Stimulated activated CD8-positive, alpha-beta memory T cell treated with anti-CD3 and anti-CD28 coated beads, Interleukin-7, amount 100 ng/mL, for 1 hour (primary cell): Measurements from ENCODE around the gene CHST11.

Experiments
- DNase-seq, 2 donors: peaks; one replicate each; pipeline ENCODE4 v3.0.0-alpha.2; 2020; ENCODE audit warnings: low read depth in 2 of 2

The CHST11 gene

DNA sequence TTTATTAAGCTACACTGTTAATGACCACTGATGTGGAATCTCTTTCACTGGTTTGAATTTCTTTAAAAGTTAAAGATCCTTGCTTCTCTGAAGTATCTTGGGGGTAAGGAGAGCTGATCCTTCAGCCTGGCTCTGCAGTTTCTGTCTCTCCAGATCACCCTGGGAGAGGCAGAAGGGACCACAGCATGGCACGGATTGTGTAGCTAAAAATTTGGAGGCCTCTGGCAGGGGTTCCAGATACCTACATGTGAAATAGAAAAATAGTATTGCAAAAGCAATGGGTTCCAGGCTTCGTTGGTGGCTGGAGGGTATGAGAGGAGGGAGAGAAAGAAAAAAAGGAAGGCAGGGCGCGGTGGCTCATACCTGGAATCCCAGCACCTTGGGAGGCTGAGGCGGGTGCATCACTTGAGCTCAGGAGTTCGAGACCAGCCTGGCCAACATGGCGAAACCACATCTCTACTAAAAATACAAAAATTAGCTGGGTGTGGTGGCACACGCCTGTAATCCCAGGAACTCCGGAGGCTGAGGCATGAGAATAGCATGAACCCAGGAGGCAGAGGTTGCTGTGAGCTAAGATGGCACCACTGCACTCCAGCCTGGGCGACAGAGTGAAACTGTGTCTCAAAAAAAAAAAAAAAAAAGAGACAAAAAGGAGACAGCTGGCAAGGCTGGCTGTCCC lies 3.4 kb downstream of the CHST11 start:
- DNase-seq, result no peak

- no peak for DNase-seq
These were observed 4.4 kb downstream of the CHST11 start for GRCh38 chr12:104460973-104461698.

DNA sequence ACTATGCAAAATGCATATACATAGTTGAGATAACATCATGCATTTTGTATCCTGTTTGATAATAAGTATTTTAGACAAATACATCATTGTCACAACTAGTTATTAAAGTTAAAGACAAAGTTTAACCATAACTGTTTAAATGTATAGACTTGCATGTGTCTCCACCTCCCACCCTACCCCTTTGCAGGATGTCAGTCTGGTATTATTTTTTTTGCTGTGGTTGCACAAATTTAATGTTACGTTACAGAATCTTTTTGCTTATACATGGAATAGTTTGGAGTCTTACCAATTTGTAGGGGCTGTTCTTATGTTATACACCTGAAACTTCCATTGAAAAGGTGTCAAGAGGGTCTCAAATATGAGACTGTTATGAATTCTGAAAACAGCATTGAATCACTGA lies 5.6 kb downstream of the CHST11 start:
- no peak for DNase-seq

- DNase-seq, result no peak
These were observed 6.2 kb downstream of the CHST11 start for GRCh38 chr12:104462931-104463339.

- DNase-seq, result no peak
These were observed 6.6 kb downstream of the CHST11 start for GRCh38 chr12:104463368-104463767.

DNA sequence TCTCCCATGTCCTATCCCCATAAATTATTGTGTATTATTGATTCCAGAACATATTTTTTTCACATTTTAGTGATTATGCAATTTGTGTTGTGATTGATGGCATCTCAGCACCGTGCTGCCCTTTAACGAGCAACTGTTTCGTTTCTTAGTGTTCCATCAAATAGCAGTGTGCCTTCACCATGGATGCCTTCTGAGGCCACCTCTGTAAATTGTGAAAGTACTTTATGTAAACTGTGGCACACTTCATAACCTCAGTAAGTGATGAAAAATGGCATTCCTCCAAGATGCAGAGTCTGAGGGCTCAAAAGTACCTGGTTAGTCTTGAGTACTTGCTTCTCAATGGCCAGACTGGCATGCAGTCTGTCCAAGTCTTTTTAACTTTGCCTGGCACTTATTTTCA lies 8.2 kb downstream of the CHST11 start:
- no peak for DNase-seq

GRCh38 chr12:104466709-104467345 lies 10.1 kb downstream of the CHST11 start:
- no peak for DNase-seq

GRCh38 chr12:104467346-104467837 lies 10.6 kb downstream of the CHST11 start:
- no peak for DNase-seq

DNA sequence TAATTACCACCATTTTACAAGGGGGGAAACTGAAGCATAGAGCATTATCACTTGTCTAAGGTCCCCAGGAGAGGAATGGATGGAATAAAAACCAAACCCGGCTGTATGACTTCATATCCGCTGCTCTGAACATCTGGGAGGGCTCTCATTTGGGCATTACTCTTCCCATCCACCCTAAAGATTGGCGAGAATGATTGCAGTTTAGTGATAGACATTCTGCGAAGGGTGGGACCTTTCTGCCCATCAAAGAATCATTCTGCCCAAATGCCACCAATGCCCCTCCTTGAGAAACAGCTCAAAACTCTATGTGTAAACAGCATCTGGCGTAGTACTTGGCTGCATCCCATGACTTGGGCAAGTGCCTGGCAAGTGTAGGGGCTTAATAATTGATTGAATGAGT lies 11.6 kb downstream of the CHST11 start:
- no peak for DNase-seq

DNA sequence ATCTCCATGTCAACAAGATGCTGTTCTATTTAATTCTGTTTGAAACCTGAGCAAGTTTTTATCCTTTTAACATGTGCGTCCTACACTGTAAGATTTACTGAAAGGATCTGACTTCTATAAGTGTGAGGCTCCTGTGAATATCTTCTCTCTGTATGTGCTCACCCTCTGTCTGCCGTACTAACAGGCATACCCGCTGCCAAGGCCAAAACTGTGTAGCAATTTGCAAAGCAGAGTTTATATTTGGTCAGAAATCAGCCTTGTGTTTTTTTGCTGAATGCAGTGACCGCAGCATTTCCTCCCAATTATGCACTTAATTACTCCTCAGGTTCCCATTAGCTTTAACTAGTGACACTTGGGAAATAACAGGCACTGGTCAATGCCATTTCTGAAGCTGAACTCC lies 12.3 kb downstream of the CHST11 start:
- no peak for DNase-seq

DNA sequence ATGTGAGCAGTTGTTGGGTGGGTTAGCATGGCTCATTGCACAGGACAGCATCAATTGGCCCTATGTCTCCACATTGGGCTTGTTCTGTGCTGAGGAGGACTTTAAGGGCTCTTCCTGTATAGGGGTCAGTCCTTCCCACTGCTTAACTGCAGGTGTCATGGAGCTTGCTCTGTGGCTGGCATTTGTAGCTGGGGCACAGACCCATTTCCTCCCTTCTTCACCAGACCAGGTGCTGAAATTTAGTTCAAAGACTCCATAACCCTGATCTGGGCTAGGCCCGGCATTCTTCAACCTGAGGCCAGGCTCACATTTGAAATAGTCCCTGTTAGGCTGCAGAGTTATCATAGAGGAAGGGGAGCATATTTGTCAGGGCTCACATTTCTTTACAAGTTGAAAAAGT lies 12.8 kb downstream of the CHST11 start:
- no peak for DNase-seq

- DNase-seq, result no peak
These were observed 13.8 kb downstream of the CHST11 start for GRCh38 chr12:104470521-104470920.

DNA sequence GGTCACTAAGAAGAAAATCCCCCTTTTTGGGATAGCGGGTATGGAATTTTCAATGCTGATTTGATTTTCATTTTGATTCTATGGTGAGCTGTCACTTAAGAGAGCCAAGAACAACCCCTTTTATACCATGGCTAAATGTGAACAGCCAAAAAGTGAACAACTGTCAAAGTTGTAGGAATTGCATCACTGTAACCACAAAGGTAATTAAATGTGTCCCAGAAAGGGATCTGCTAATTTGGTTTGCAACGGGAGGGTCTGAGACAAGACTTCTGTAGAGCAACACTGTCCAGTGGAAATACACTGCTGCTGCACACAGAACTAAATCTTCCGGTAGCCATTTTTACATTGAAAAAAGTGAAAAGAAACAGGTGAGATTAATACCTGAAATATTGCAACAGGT lies 14.6 kb downstream of the CHST11 start:
- no peak for DNase-seq

- no peak for DNase-seq
These were observed 16.0 kb downstream of the CHST11 start for GRCh38 chr12:104472748-104473147.

DNA sequence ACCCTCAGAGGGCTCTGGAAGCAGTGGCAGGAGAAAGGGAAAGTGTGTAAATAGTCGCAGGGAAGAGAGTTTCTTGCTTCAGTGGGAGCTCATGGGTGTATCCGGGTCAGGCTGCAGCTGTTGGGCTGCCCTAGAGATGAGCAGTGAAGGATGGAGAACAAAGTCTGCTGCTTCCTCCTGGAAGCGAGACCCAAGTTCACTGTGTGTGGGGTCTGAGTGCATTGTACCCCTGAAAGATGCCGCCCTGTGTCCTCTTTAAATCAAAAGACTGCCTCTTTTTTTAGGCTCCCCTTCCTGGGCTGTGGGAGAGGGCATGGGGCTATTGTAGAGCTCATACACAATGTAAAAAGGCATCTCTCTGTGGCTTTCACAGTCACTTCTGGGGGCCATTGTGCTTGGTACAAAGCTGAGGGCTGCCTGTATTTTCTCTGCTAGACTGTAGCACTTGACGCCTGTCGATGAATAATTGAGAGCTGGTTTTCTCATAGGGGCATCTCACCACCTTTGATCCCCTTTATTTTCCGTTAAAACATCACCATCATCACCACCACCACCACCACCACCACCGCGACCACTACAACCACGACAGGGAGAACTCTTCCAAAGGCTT lies 16.7 kb downstream of the CHST11 start:
- DNase-seq, result no peak

DNA sequence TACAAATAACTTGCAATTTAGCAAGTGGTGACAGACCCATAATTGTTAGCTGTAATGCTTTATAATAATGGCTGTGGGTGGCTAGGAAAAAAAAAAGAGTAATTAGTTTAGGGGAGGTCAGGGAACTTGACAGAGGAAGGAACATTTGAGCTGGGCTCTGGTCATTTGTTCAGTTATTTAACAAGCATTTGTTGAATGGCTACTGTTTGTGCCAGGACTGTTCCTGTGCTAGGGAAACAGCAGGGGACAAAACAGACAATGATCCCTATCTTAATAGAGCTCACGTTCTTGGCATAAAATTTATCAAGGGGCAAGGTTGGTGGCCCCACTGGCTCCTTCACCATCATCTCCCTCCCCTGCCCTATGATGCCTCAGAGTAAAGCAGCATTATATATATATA lies 18.5 kb downstream of the CHST11 start:
- no peak for DNase-seq

DNA sequence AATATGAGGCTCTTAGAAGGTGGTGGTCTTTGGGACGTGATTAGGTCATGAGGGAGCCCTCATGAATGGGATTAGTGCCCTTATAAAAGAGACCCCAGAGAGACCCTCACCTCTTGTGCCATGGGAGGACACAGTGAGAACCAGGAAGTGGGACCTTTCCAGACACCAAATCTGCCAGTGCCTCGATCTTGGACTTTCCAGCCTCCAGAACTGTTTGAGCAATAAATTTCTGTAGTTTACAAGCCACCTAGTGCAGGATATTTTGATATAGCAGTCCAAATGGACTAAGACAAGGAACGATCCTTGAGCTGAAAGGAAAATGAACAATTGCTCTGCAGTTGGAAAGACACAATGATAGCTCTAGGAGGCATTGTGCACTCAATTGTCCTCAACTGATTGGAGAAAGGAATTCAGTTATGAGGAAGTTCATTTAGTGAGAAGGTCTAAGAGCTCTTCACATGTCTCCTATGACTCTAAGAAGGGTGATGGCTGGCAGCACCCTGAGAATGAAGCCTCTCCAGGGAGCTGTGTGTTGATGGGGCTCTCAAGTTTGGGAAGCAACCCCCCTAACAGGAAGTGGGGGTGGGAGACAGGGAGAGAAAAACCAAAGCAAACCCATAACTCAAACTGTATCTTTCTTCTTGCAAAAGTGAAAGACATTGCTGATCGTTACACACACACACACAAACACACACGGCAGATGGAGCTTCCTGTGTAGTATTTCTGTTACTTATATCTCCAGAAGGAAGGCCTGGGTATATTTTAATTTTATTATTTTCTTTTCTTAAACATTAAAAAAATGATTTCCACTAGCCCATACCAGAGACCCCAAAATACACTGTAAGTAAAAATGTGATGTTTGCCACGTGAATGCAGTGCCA lies 21.0 kb downstream of the CHST11 start:
- no peak for DNase-seq

DNA sequence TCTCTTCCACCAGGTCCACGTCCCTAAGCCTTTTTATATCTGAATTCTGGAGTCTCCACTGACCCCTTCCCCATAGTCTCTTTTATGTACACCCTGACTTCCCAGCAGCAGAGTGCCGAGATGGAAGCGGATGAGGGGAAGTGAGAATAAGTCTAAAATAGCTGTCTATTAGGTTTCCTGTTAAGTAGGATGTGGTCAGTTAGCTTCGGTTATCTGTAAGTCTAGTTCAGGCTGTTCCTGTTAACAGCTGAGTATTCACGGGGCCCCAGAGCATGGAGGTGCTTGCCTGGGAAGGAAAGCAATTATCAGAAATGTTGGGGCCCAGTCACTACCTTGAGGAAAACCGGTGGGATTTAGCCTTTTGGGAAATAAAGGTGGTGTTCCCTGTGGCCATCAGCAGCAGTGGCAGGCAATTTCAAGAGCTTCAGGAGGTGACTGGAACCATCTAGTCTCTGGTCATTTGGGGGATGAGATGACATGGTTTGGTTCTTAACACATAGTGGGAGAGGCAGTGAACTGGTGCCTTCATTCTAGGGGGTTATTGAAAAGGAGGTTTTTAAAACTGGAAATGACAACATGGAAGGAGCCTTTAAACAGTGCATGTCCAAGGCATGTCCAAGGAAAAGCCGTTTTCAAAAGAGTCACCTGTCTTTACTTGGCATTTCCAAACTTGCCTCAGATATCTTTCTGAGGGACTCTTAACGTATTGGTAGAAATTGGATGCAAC lies 21.8 kb downstream of the CHST11 start:
- DNase-seq, result no peak

GRCh38 chr12:104479123-104479662 lies 22.4 kb downstream of the CHST11 start:
- no peak for DNase-seq

GRCh38 chr12:104480012-104480411 lies 23.3 kb downstream of the CHST11 start:
- DNase-seq, result no peak
